VCaP (cell line): ENCODE data around the gene DUSP18.

Experiments used
- H3K27ac ChIP-seq: fragments of 450-650 bp; 2 replicates; pipeline ENCODE4 v1.5.1; 2017
- CTCF ChIP-seq: fragments of 450-650 bp; conservative IDR thresholded peaks from 2 replicates; pipeline ENCODE4 v1.5.1; 2017; ENCODE audit warnings: mild to moderate bottlenecking, moderate library complexity

DUSP18 gene

GRCh38 chr22:30701872-30702271, 34.2 kb upstream of the DUSP18 start:
- TF ChIP-seq CTCF: no peak
- no peak overlapping the region for H3K27ac ChIP-seq

DNA sequence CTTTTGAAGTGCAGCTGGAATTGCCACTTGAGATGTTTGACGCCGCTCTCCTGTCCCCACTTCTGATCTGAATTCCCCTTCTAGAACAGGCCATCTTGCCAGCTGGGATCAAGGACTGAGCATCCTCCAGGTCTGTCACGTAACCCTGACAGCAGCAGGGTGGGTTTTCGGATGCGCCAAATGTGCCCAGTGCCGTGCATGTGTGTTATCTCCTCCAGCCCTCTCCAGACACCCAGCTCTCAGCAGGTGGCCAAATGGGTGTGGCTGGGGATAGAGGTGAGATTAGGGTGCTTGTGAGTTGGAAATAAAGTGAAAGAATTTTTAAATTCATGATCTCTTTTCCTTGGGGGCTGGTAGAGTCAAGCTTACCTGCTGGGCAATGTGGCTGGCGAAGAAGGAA, 30.3 kb upstream of the DUSP18 start:
- H3K27ac ChIP-seq: no peak overlapping the region
- TF ChIP-seq CTCF: no peak

DNA sequence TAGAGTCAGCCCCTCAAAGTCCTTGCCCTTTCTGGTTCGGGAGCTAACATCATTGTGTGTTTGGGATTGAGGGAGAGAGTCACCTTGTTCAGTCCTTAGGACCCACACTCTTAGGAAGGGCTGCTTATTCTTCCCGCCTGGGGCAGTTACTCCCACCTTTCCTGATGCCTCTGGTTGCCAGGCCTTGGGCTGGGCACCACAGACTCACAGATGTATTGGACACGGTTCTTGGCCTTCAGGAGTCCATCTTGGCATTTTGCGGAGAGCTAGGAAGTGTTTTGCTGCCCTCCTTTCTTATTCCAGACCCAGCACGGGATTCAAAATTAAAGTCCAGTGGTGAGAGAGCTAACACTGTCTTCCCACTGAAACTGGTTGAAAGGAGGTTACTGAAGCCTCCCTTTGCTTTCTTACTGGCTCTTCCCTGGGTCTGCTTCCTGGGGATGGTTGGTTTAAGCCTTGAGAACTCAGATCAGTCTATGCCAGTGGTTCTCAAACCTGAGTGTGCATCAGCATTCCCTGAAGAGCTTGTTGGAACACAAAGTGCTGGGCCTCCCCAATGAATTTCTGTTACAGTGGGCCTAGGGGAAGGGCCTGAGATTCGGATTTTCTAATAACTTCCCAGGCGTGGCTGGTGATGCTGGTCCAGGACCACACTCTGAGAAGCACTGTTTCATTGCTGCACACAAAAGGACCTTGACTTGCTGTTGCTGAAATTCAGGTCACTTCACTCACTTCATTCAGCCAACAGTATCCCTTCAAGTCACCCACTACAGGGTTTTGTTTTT, 28.4 kb upstream of the DUSP18 start:
- TF ChIP-seq CTCF: no peak
- H3K27ac ChIP-seq: no peak overlapping the region

- no peak for TF ChIP-seq CTCF
- peak overlapping the region; percentile 88 for H3K27ac ChIP-seq
Observed at GRCh38 chr22:30695351-30695851, 27.7 kb upstream of the DUSP18 start.

DNA sequence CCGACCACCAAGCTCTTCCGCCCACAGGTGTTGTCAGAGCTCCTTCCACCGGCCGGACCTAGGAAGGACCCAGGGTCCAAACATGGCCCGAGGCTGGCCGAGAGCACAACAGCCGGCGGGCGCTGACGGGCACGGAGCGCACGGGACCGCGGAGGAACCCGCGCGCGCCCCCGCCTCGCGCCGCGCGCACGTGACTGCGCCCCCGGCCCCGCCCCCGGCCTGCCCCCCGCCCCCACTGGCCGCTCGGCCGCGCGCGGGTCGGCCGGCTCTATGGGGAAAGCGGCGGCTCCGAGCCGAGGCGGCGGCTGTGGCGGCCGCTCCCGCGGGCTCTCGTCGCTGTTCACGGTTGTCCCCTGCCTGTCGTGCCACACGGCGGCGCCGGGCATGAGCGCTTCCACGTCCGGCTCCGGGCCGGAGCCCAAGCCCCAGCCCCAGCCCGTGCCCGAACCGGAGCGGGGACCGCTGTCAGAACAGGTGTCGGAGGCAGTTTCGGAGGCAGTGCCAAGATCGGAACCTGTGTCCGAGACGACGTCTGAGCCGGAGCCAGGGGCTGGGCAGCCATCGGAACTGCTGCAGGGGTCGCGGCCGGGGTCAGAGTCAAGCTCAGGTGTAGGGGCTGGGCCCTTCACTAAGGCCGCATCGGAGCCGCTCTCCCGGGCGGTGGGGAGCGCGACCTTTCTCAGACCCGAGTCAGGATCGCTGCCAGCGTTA, 27.1 kb upstream of the DUSP18 start, which contains the start of gene OSBP2:
TSS of gene OSBP2 (plus strand) at position 235 of the 711 bp plus-strand sequence. CDS start at position 271, 36 bp downstream.
- TF ChIP-seq CTCF: 0 out of 2 replicates have a peak, but pooled peaks have one; percentile 16
- H3K27ac ChIP-seq: peak within 1 kb of the TSS; percentile 88

DNA sequence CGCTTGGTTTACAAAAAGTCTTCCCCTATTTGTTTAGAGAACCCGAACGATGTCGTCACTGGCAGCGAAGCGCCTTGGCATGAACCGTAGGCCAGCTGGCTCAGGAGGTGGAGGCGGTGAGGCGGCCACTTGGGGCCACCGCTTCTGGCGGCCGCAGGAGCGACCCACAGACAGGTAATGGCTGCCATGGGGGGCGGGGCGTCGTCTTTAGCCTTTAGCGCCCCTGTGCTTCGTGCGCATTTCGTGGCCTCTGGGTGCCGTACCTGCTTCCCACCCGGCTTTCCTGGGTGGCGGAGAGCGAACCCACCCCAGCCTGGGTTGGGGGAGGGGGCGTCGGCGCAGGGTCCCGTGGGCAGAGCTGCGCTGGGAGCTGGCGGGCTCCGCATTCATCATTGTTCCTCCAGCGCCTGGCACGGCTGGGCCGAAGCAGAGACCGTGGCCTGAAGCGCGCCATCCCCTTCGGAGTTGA, 26.5 kb upstream of the DUSP18 start:
- peak overlapping the region; percentile 88 for H3K27ac ChIP-seq
- no peak for TF ChIP-seq CTCF

GRCh38 chr22:30691204-30691603, 23.5 kb upstream of the DUSP18 start:
- no peak for TF ChIP-seq CTCF
- no peak overlapping the region for H3K27ac ChIP-seq
